Activated T-cell treated with anti-CD3 and anti-CD28 coated beads for 4 hours (primary cell): ENCODE measurements around the gene TRIM75.
"Not testable (repeated sequence)": the region's sequence is repeated elsewhere in the genome, so short reads cannot be mapped to it uniquely, and the experiment has no call there.

ENCODE experiments used
- DNase-seq: peaks from one replicate; pipeline ENCODE4 v3.0.0-alpha.2; 2020

The TRIM75 gene

DNA sequence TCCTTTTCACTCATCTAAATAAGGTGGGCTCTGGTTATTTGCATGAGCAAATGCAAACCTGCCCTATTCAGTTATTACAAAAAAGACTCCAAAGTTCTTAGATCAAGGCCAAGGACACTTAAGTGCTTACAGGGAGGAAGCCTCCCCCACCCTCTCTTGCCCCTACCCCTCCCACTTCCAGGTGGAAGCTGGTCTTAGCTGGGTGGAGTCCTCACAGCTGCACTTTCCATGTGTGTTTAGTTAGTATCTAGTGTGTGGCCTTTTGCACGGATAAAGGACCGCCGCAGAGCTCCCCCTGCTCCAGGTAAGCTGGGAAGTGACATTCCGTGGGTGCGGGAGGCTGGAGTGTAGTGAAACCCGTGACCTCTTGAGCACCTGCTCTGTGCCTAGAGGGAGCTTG is at the start of gene TRIM75:
TSS of gene TRIM75 (plus strand) at position 222 of the 400 bp plus-strand sequence. CDS start 5,282 bp downstream, outside the sequence.
- DNase-seq: no peak

DNA sequence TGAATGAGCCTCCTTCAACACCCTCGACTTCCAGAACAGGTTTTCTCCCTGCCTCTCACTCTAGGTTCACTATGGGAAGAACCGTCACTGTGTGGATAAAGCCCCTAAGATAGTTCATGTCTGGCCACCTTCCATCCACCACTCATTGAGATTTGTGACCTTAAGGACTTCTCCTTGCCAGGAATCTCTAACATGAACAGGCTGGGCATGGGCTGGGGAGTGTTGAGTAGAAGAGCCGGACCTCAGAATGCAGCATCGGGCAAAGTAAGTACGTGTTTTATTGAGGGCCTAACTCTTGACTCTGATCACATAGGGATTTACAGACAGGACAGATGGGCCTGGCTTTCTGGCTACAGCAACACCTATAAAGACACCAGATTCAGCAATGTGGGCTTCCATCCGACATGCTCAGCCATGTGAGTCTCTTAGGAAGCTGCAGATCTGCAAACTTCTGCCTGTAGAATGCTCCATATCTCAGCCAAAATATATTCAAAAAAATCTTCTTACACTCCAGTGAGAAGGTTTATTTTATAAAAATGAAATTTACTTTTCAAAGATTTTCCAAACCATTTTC is 48.2 kb upstream of the TRIM75 start:
- no peak for DNase-seq

DNA sequence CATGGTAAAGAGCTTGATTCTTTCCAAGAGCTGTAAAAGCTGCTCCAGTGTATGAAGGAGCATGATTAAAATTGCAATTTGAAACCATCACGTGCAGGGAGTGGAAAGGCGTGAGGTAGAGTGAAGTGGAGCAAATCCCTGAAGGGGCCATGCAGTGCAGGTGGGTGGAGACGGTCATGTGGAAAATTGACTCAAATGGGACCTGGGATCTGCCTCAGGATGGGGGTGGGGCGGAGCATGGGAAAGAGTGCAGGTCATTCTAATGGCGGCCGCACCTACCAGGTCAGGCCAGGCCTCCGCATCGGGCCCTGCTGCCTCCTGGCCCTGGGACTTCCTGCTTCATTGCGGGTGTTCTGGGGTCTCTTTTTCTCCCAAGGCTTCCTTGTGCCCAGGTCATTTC is 47.2 kb upstream of the TRIM75 start:
- no peak for DNase-seq

DNA sequence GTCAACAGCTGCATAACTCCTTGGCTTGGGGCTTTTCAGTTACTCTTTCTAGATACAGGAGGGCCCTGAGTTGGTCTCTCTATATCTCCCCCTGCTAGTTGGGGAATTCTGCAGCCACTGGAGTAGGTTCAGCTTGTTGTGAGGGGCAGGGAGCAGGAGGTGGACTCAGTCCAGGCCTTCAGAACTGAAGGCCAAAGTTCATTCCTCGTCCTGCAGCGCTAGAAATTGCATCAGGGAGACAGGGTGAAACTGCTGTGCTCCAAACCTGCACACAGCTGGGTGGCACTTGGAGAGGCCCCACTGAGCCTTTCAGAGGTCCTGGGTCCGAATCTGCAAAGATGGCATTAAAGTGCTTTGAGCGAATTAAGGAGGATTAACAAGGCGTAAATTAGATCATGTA is 46.8 kb upstream of the TRIM75 start:
- DNase-seq: no peak

DNA sequence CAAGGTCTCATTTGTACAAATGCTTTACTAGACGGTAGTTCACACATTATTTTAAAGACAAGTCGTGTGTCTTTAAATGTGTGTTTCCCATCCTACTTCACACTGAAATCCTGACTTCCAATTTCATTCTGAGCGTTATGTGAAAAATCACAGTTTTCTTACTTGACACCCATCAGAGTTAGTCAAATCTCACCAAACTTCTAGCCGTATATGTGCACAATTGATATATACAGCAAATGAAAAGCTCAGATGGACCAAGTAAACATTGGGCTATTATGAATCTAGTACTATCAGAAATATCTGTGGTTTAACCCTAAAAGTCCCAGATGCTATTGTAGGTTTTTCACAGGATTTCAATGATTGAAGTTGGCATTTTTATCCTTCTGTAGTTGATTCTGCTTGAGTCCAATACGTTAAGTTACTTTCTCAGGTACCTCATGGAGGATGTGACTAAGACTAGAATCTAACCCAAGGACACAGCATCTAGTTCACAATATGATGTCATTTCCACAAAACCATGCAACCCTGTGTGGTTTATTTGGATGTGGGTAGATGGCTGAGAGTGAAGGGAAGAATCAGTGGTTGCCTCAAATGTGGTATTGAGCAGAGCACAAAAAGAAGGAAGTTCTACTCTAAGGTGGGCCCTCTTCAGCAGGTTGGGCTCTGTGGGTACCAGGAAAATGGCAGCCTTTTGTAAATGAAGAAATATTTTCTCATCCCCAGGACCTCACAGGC is 44.0 kb upstream of the TRIM75 start:
- no peak for DNase-seq

DNA sequence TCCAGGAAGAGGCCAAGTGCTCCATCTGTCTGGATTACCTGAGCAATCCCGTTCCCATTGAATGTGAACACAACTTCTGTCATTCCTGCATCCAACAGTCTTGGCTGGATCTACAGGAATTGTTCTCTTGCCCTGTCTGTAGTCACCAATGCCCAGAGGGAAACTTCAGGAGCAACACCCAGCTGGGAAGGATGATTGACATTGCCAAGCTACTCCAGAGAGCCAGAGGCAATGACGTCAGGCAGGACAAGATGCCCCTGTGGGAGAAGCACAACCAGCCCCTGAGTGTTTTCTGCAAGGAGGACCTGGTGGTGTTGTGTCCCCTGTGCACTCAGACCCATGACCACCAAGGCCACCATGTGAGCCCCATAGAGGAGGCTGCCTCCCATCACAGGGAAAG is 43.2 kb upstream of the TRIM75 start:
- DNase-seq: no peak

DNA sequence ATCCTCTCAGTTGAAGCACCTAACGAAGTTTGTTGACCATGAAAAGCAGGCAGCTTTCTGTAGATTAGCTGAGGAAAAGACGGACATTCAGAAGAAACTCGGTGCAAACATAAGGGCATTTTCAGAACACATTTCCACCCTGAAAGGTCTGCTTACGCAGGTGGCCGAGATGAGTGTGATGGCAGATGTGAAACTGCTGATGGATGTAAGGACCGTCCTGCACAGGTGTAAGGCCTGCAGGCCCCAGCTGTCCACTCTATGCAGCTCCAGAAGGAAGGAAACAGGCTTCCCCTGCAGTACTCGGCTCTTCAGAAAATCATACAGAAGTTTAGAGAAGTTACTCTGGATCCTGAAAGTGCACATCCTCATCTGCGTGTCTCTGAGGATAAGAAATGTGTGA is 42.7 kb upstream of the TRIM75 start:
- no peak for DNase-seq

DNA sequence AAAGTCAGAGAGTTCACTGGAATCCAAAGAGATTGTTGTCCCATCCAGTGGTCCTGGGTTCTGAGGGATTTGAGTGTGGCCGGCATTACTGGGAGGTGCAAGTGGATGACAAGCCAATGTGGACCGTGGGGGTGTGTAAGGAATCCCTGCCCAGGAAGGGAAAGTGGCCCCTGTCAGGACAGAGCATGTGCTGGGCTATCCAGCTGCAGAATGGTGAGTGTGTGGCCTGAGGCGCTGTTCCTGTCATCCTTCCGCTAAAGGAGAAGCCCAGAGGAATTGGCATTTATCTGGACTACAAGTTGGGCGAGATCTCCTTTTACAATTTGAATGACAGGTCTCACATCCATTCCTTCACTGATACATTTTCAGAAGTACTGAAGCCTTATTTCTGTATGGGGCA is 42.3 kb upstream of the TRIM75 start:
- DNase-seq: no peak

DNA sequence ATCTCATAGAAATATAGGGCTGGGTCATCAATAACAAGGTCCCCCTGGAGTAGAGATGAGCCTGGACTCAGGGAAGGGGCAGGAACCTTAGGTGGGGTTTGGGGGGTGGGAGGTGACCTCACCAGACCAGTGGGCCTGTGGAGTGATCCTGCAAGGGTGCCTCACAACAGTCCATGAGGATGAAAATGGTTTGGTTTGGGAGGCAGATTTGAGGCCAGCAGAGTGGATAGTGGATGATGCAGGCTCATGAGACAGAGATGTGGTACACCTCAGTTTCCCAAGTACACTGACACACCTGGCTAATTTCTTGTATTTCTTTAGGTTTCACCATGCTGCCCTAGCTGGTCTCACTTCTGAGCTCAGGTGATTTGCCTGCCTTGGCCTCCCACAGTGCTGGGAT is 40.0 kb upstream of the TRIM75 start:
- DNase-seq: no peak

DNA sequence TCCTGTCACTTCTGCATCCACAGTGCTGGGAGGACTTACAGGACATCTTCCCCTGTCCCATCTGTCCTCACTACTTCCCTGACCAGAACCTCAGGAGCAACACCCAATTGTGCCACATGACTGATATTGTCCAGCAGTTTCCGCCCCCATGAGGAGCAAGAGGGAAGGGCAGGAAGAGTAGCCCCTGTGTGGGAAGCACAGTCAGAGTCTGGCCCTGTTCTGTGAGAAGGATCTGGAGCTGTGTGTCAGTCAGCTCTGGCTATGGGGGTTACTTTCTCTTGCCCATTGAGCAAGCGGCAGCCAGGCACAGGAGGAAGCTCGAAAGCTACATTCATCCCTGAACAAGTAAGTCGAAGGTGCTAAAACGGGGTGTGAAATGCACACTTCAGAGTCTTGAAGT is 36.7 kb upstream of the TRIM75 start:
- DNase-seq: no peak

DNA sequence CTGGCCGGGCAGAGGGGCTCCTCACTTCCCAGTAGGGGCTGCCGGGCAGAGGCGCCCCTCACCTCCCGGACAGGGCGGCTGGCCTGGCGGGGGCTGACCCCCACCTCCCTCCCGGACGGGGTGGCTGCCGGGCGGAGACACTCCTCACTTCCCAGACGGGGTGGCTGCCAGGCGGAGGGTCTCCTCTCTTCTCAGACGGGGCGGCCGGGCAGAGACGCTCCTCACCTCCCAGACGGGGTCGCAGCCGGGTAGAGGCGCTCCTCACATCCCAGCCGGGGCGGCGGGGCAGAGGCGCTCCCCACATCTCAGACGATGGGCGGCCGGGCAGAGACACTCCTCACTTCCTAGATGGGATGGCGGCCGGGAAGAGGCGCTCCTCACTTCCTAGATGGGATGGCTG is 33.7 kb upstream of the TRIM75 start:
- not testable (repeated sequence) for DNase-seq

DNA sequence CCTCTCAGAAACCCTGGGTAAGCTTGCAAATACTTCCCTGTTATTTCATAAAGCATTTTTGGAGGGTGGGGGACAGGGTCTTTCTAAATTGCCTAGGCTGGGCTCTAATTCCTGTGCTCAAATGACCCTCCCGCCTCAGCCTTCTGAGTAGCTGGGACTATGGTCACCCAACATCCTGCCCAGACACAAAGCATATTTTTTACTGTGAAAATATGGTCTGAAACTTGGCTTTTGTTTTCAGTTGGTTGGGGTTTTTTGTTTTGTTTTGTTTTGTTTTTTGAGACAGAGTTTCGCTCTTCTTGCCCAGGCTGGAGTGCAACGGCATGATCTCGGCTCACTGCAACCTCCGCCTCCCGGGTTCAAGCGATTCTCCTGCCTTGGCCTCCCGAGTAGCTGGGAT is 27.9 kb upstream of the TRIM75 start:
- not testable (repeated sequence) for DNase-seq

DNA sequence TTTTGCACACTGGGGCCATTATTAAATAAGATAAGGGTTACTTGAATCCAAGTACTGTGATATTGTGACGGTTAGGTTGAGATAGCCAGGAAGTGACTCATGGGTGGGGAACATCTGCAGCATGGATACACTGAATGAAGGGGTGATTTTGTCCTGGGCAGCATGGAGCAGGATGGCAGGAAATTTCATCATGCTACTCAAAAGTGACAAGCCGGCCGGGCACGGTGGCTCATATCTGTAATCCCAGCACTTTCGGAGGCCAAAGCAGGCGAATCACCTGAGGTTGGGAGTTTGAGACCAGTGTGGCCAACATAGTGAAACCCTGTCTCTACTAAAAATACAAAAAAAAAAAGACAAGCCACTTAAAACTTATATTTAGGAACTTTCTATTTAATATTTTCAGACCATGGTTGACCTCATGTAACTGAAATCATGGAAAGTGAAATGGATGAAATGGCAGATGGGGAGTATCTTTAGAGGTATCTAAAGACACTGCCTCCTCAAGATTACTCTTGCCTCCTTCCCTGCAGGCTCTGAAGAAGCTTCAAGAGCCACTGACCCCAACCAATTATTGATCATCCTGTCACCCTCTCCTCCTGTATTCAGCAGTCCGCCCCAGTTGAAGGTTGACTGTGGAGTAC is 25.8 kb upstream of the TRIM75 start:
- no peak for DNase-seq

DNA sequence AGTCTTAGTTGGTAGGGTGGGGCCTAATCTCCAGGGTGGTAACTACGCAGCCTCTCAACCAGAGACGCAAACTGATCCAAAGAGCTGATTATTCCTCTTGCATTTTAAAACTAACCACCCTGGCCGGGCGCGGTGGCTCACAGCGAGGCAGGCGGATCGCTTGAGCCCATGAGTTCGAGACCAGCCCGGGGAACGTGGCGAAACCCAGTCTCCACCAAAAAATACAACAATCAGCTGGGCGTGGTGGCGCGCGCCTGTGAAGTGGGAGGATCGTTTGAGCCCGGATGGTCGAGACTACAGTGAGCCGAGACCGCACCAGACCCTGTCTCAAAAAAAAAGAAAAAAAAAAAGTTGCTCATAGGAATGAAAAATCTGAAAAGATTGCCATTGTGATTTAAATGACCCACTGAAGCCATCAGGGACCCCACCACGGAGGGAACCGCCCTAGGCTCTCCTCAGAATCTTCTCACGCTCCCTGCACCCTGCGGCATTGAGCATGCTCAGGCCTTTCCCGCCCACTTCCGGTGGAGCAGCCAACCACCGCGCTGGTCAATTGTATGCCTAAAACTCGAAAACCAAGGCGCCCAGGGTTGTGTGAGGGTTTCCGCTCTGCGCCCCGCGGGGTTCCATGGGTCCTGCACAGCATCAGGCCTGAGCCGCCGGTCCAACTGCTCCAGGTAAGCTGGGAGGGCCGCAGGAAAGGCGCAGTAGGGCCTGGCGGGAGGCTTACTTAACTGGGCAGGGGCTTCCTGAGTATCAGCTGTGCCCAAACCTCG is 22.0 kb upstream of the TRIM75 start, which contains the start of gene TRIM60:
TSS of gene TRIM60 (plus strand) at position 564 of the 776 bp plus-strand sequence. CDS start 8,074 bp downstream, outside the sequence.
- DNase-seq: no peak

DNA sequence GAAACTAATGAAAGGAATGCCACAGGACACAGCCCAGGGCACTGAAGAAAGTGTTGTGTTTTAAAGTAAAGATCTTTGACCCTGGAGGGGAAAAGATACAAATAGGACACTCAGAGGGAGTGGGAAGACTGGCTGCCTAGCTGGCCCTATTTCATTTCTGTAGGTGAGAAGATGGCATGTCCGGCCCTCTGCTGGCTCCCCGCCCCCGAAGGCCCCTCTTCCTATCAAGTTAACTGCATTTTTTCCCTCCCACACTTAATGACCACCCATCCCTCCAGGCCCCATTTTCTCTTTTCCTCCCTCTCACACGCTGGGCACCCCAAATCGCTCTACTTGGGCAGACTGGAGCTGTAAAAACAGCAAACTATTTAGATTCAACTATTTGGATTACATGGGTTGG is 5.5 kb upstream of the TRIM75 start:
- DNase-seq: no peak

DNA sequence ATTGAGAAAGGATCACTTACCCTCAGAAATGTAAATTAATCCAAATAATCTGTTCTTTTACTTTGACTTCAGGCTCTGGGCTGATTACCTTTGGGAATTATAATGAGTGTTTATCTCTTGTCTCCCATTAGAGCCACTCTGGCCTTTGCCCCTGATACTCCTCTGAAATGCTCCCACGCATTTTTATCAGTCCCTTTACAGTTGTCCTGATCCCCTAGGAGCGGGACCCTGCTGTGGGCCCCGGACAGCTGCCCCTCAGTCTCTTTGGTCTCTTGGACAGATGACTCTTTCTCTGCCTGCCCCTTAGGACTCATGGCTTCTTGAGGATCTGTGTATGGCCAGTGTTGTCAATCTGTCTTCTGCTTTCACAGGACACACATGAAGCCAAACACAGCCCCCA is 1.0 kb upstream of the TRIM75 start:
- DNase-seq: no peak

DNA sequence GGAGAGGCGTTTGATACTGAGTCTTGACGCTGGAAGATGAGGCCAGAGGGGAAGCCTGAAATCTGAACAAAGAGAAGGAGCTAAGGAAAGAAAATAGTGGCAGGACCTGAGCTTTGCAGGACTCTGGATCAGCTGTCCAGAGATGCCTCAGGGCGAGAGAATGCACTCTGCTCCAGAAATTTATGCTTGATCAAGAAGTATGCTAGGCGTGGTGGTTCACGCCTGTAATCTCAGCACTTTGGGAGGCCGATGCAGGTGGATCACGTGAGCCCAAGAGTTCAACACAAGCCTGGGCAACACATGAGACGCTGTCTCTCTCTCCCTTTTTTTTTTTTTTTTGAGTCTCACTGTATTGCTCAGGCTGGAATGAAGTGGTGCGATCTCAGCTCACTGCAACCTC is 1.9 kb downstream of the TRIM75 start:
- no peak for DNase-seq

DNA sequence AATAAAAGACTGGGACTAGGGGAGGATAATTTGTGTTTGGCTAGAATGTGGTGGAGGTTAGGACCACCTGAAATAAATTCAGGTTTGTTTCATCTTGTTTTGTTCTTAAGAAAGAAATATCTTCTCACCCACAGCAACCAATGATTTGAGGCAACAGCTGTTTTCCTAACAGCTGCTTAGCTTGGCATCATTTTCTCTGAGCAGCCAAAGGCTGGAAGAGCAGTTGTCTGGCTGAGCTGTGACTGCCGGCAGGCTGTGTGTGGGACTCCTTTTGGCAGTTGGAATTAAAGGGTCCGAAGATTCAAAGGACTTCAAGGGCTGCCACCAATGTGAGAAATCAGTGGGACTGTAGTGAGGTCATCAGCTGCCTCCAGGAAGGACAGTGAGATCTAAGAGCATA is 5.0 kb downstream of the TRIM75 start:
- no peak for DNase-seq

DNA sequence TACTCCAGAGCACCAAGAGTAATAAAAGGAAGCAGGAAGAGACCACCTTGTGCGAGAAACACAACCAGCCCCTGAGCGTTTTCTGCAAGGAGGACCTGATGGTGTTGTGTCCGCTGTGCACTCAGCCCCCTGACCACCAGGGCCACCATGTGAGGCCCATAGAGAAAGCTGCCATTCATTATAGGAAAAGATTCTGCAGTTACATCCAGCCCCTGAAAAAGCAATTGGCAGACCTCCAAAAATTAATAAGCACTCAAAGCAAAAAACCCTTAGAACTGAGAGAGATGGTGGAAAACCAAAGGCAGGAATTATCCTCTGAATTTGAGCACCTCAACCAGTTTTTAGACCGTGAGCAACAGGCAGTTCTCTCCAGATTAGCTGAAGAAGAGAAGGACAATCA is 5.7 kb downstream of the TRIM75 start:
- no peak for DNase-seq

DNA sequence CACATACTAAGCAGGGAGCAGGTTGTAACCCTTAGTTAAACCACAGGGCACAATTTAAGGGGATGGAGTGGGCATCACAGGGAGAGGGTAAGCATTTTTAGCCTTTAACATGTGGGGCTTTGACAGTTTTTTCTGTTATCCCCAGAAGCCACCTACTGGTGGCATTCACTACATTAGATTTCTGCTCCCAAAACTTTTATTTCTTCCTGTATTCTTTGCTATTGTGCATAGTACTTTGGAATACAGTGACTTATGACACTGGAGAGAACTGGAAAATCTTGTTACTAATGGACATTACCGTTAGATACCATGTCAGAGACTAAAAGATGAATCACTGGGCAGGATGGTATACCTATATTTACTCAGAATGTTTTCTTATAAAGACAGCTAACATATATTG is 7.3 kb downstream of the TRIM75 start:
- no peak for DNase-seq

DNA sequence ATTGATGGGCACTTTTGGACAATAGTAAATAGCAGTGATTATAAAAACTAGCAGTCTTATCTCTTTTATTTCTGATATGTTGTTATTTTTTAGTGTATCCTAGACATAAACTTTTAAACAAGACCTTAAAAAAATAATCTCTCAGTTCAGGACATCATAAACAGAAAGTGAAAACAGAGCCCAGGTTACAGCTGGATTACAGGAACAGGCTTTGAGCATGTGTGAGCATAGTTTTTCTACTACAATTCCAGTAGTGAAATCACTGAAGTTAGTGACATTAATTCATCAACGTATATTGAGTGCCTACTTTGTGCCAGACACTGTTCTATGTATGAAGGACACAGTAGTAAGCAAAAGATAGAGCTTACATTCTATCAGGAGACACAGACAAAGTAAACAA is 16.9 kb downstream of the TRIM75 start:
- DNase-seq: no peak

DNA sequence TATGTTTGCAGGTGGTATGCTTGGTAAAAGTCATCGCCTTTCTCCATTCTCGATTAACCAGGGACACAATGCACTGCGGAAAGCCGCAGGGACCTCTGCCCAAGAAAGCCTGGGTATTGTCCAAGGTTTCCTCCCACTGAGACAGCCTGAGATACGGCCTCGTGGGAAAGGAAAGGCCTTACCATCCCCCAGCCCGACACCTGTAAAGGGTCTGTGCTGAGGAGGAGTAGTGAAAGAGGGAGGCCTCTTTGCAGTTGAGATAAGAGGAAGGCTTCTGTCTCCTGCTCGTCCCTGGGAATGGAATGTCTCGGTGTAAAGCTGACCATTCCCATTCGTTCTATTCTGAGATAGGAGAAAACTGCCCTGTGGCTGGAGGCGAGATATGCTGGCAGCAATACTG is 19.7 kb downstream of the TRIM75 start:
- not testable (repeated sequence) for DNase-seq

DNA sequence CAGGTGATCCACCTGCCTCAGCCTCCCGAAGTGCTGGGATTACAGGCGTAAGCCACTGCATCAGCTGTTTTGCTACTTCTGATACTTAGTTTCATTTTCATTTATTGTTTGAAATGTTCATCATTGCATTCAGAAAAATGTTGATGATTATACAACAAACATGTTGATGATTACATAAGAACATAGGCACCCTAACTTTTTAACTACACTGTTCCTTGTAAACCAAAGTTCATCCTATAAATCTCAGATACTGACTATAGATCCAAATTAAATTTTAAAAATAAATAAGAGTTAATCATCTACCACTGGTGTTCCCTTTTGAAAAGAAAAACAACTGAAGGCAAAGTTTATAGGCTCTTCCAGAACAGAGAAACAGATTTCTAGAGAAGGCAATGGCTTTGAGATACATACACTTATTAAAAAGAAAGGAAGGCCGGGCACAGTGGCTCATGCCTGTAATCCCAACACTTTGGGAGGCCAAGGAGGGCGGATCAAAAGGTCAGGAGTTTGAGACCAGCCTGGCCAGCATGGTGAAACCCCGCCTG is 23.4 kb downstream of the TRIM75 start:
- no peak for DNase-seq
